Astrocyte (in vitro differentiated cells and primary cell): Measurements from ENCODE around the gene AAR2.

Source experiments
- EZH2 ChIP-seq: IDR thresholded peaks from 2 replicates; pipeline ENCODE4 v1.6.1; 2012; ENCODE audit warnings: mild to moderate bottlenecking, low read length, inconsistent platforms; ENCODE audit not compliant: insufficient read depth
- TF ChIP-seq, protein P1 (sequence below): IDR thresholded peaks from 2 replicates; pipeline ENCODE4 v1.5.1; 2011; ENCODE audit warnings: low read depth, mild to moderate bottlenecking, inconsistent platforms, low read length, moderate library complexity; ENCODE audit not compliant: insufficient read depth

DNA sequence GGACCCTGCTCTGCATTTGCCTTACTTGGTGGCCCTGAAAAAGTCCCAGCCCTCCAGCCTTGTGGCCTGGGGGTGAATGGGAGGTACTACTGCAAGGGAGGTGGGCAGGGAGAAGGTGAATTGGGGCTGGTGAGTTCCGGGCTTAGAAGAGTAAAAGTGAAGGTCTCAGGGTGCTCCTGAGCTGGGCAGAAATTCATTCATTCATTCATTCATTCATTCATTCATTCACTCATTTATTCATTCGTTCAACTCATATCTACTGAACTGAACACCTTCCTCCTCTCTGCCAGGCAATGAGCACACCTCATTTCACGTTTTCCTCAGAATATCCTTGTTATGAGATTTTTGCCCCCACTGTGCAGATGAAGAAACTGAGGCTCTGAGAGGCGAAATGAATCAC is 63.2 kb downstream of the AAR2 start:
- TF ChIP-seq, protein P1, sequence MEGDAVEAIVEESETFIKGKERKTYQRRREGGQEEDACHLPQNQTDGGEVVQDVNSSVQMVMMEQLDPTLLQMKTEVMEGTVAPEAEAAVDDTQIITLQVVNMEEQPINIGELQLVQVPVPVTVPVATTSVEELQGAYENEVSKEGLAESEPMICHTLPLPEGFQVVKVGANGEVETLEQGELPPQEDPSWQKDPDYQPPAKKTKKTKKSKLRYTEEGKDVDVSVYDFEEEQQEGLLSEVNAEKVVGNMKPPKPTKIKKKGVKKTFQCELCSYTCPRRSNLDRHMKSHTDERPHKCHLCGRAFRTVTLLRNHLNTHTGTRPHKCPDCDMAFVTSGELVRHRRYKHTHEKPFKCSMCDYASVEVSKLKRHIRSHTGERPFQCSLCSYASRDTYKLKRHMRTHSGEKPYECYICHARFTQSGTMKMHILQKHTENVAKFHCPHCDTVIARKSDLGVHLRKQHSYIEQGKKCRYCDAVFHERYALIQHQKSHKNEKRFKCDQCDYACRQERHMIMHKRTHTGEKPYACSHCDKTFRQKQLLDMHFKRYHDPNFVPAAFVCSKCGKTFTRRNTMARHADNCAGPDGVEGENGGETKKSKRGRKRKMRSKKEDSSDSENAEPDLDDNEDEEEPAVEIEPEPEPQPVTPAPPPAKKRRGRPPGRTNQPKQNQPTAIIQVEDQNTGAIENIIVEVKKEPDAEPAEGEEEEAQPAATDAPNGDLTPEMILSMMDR: no peak
- TF ChIP-seq EZH2: no peak
